Stimulated activated naive CD8-positive, alpha-beta T cell treated with anti-CD3 and anti-CD28 coated beads, Interleukin-15, Interleukin-2, amounts not matched to agents 100 U/mL and 50 U/mL, for 24 hours (primary cell): ENCODE data around the gene CNTN5.
"Not testable (repeated sequence)": the region's sequence is repeated elsewhere in the genome, so short reads cannot be mapped to it uniquely, and the experiment has no call there.

ENCODE experiments used
- ATAC-seq: fragments of 150-1000 bp; cut with Tn5 transposase; one replicate; pipeline ENCODE4 v1.10.0; 2021
- DNase-seq: peaks from one replicate; pipeline ENCODE4 v3.0.0; 2021

CNTN5 gene

GRCh38 chr11:100220801-100221200 is 1200.1 kb downstream of the CNTN5 start:
- ATAC-seq (no peak), DNase-seq (no peak)

DNA sequence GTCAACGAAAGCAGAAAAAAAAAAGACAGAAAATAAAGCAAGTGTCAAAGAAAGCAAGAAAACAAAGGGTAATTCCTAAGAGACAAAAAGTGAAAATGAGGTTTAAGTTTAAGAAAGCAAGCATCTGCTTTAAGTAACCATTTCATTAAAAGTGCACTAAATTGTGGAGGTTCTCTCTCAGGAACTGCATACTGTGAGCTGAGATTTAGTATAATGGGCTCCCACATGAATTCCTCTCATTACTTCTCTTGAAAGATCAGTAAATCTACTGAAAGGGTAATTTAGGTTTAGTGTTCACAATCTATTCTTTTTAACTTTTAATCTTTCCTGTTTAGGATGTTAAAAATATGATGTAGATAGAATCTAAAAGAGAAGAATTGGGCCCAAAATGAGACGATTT is 1201.0 kb downstream of the CNTN5 start:
- no peak for DNase-seq
- ATAC-seq: no peak

DNA sequence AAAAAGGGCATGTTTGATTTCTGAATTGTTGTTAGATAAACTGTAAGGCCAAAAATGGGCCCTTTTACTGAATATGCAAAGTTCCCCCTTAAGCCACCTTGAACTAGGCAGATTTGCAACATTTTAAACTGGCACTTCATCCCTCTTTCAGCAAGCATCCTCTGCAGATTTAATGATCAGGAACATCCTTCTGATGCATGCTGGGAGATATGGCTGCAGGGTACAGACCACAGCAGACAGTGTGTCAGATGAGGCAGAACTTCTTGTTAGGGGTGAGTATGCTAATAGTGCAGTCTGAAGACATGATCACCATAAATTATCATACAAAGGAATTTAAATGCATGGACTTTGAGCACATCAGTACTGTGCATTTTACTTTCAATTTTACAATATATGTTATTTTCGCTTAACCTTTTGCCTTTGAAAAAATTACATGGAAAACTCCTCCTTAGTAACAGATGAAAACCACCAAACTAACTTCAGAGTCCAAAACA is 1203.8 kb downstream of the CNTN5 start:
- no peak for DNase-seq
- no peak for ATAC-seq

GRCh38 chr11:100229086-100229485 is 1208.3 kb downstream of the CNTN5 start:
- DNase-seq: no peak

DNA sequence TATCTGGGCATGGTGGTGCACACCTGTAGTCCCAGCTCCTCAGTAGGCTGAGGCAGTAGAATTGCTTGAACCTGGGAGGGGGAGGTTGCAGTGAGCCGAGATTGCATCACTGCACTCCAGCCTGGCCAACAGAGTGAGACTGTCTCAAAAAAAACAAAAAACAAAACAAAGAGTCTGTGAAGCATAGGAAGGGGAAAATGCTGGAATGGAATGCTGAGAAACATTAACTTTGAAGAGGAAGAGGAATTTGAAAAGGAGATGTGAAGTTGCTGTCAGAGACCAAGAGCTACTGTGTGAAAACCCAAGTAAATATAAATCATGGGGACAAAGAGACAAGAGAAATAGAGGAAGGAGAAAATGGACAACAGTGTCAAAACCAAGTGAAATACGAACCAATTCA is 1211.3 kb downstream of the CNTN5 start:
- ATAC-seq: no peak
- DNase-seq: no peak

More at GRCh38 chr11:100229086-100229485, 1208.3 kb downstream of the CNTN5 start:
- ATAC-seq: no peak

GRCh38 chr11:100235085-100235484 is 1214.3 kb downstream of the CNTN5 start:
- DNase-seq: no peak

GRCh38 chr11:100240025-100240539 is 1219.3 kb downstream of the CNTN5 start:
- DNase-seq (no peak), ATAC-seq (no peak)

More at GRCh38 chr11:100235085-100235484, 1214.3 kb downstream of the CNTN5 start:
- no peak for ATAC-seq

- DNase-seq (no peak), ATAC-seq (no peak)
Measured at GRCh38 chr11:100247704-100248103, 1227.0 kb downstream of the CNTN5 start.

DNA sequence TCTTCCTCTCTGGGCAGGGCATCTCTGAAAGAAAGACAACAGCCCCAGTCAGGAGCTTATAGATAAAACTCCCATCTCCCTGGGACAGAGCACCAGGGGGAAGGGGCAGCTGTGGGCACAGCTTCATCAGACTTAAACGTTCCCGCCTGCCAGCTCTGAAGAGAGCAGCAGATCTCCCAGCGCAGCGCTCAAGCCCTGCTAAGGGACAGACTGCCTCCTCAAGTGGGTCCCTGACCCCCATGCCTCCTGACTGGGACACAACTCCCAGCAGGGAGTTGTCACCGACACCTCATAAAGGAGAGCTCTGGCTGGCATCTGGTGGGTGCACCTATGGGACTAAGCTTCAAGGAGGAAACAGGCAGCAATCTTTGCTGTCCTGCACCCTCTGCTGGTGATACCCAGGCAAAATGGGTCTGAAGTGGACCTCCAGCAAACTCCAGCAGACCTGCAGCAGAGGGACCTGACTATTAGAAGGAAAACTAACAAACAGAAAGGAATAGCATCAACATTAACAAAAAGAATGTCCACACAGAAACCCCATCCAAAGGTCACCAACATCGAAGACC is 1236.6 kb downstream of the CNTN5 start:
- ATAC-seq, DNase-seq: not testable (repeated sequence)

GRCh38 chr11:100269516-100269915 is 1248.8 kb downstream of the CNTN5 start:
- ATAC-seq (no peak), DNase-seq (no peak)

DNA sequence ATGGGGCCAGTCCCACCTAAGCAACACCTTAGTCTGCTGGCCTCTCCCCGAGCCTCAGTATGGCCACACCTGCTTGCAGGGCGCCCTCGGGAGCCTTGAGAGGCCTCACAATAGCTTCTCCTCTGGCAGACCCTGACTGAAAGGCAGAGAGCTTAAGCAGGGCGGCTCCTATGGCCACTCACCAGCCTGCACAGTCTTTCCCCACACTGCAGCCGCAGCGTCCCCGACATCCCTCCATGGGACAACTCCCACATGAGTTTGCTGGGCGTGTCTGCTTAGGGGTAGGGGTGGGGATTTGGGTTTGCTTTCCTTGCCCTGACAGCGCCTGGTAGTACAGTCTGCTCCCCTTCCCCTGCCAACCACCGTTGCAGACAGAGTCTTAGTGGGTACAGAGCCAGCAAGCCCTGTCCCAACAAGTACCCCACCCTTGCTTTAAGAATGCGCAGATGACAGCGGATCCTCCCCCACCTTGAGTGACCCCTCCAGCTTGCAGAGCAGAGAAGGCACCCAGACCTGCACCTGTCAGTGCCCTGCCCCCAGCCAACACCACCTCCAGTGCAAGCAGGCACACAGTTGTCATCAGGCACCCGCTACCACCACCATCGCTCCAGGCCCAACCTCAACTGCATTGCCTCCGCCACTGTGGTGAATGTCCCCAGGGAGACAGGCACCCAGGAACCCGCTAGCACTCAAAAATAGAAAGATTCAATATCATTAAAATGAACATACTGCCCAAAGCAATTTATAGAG is 1252.5 kb downstream of the CNTN5 start:
- no peak for DNase-seq
- ATAC-seq: no peak

GRCh38 chr11:100274466-100274865 is 1253.7 kb downstream of the CNTN5 start:
- not testable (repeated sequence) for ATAC-seq, DNase-seq

- ATAC-seq: no peak
- DNase-seq: no peak
Measured at GRCh38 chr11:100294748-100295147, 1274.0 kb downstream of the CNTN5 start.

DNA sequence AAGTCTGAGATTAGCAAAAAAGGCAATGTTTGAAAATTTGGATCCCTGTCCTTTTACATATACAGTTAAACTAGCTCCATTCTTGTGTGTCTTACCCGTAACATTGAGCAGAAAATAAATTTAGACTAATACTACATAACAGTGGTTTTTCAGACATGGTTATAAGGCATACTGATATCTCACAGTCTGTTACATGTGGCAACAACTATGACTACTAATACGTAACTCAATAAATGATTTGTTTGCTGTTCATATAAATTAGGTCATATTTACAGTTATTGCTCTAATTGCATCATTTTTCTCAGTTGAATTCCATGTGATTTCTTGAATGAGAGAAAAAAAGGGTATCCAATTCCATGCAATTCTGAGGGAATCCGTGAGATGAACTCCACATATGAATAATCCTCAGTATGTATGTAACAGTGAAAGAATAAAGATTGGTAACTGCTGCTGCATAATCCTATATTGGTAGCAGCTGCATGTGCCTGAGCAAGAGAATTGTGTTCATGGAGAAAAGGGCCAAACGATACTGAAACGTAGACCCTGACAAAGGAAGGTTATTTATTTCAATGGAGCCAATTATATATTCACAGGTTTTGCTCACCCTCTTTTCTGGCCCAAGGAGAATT is 1275.4 kb downstream of the CNTN5 start:
- ATAC-seq: no peak
- no peak for DNase-seq

DNA sequence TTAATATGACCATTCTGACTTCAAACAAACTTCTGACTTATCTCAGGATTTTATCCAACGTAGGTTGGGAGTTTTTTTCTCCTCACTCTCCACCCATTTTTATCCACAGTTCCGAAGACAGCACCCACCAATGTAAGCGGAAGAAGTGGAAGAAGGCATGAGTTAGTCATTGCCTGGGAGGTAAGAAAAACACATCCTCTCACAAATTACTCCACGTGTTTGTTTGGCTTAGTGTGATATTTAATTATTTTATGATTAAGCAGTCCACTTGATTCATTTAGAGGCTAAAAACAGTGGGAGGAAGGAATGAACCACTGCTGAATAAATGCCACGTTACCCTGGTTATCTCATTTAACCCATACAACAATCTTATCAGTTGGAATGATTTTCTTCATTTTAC is 1276.8 kb downstream of the CNTN5 start:
- ATAC-seq (no peak), DNase-seq (no peak)

DNA sequence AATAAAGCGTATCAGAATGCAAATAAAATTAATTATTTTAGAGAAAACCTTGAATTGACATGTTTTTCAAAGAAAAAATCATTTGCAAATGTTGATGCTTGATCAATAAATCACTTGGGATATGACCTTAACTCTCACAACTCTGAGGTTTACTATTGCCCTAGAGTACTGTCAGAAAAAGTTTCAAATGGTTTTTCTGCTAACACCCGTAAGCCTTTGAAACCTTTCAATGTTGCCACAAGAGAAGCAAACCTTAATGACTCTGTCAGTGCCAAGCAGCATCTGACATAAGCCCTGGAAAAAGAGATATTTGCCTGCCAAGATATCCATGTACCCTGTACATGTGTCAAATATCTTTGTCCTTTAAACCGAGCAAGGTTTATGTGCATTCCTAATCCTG is 1282.1 kb downstream of the CNTN5 start:
- DNase-seq (no peak), ATAC-seq (no peak)

GRCh38 chr11:100303897-100304296 is 1283.1 kb downstream of the CNTN5 start:
- ATAC-seq: no peak
- DNase-seq: no peak

- no peak for ATAC-seq
Measured at GRCh38 chr11:100308202-100308601, 1287.5 kb downstream of the CNTN5 start.

GRCh38 chr11:100315946-100316345 is 1295.2 kb downstream of the CNTN5 start:
- DNase-seq (no peak), ATAC-seq (no peak)

More at GRCh38 chr11:100308202-100308601, 1287.5 kb downstream of the CNTN5 start:
- no peak for DNase-seq

DNA sequence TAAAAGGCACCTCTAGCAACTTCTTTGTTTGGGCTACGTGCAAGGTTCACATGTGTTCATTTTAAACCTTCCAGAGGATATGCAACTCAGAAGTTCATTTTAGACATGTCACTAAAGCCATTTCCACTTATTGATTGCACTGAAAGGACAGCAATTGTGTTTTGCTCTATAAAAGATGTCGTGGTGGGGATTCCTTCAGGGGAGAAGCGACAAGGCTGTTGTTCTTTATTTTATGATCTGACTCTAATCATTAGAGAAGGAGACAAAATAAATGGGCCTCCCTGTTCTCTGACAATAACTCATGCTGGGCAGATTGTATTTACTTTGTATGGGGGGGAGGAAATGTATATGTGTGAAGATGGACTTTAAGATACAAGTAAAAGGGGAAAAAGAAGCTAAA is 1296.2 kb downstream of the CNTN5 start:
- no peak for ATAC-seq
- no peak for DNase-seq

DNA sequence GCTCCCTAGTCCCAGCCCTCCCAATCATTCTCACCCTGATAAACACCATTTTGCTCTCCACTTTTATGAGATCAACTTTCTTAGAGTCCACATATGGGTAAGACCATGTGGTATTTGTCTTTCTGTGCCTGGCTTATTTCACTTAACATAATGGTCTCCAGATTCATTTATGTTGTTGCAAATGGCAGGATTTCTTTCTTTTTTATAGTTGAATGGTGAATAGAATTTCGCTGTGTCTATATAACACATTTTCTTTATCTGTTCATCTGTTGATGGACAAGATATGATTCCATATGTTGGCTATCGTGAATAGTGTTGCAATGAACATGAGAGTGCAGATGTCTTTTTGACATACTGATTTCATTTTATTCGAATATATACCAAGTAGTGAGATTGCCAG is 1298.9 kb downstream of the CNTN5 start:
- DNase-seq: no peak
- no peak for ATAC-seq

- ATAC-seq (no peak), DNase-seq (no peak)
Measured at GRCh38 chr11:100328626-100329340, 1308.0 kb downstream of the CNTN5 start.
